ENCODE data around the gene SMAD5.

The SMAD5 gene

DNA sequence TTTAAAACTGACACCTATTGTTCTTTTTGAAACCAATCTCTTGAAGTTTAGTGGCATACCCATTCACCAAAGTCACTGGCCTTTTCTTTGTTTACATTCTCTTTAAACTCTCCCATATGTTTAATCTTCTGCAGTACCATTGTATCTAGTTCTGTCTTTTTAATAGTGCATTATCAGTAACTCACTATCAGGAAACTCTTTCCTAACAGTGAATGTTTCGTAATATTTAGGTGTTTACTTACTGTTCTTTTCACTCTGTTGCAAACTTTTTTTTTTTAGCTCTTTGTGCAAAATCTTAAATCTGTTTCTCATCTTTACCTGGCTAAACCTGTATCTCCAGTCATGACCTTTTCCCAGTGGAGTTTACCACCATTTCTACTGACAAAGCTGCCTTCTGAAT, 17.2 kb downstream of the SMAD5 start:
- TF ChIP-seq, protein P1, sequence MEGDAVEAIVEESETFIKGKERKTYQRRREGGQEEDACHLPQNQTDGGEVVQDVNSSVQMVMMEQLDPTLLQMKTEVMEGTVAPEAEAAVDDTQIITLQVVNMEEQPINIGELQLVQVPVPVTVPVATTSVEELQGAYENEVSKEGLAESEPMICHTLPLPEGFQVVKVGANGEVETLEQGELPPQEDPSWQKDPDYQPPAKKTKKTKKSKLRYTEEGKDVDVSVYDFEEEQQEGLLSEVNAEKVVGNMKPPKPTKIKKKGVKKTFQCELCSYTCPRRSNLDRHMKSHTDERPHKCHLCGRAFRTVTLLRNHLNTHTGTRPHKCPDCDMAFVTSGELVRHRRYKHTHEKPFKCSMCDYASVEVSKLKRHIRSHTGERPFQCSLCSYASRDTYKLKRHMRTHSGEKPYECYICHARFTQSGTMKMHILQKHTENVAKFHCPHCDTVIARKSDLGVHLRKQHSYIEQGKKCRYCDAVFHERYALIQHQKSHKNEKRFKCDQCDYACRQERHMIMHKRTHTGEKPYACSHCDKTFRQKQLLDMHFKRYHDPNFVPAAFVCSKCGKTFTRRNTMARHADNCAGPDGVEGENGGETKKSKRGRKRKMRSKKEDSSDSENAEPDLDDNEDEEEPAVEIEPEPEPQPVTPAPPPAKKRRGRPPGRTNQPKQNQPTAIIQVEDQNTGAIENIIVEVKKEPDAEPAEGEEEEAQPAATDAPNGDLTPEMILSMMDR (IDR thresholded peaks at IDR 0.05; ENCODE audit: insufficient read depth, low read depth, low read length, missing control alignments): no peak
- no peak for DNase-seq (ENCODE audit: low read depth)
- H3K4me3 ChIP-seq (ENCODE audit: low read depth, low read length): no peak overlapping the region

DNA sequence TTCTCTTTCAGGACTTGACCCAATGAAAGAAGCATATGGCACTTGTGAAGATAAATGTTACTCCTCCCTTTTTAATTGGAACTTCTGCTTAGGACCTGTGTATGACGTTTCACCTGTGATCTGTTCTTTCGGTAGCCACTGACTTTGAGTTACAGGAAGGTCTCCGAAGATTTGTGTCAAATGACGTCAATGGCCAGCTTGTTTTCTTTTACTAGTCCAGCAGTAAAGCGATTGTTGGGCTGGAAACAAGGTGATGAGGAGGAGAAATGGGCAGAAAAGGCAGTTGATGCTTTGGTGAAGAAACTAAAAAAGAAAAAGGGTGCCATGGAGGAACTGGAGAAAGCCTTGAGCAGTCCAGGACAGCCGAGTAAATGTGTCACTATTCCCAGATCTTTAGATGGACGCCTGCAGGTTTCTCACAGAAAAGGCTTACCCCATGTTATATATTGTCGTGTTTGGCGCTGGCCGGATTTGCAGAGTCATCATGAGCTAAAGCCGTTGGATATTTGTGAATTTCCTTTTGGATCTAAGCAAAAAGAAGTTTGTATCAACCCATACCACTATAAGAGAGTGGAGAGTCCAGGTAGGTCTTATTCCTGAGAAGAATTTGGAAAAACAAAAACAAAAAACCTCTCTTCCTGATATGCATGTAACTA, 21.1 kb downstream of the SMAD5 start:
- H3K4me3 ChIP-seq (ENCODE audit: low read depth, low read length): no peak overlapping the region
- DNase-seq (ENCODE audit: low read depth): no peak
- TF ChIP-seq, protein P1 (IDR thresholded peaks at IDR 0.05; ENCODE audit: insufficient read depth, low read depth, low read length, missing control alignments): no peak

DNA sequence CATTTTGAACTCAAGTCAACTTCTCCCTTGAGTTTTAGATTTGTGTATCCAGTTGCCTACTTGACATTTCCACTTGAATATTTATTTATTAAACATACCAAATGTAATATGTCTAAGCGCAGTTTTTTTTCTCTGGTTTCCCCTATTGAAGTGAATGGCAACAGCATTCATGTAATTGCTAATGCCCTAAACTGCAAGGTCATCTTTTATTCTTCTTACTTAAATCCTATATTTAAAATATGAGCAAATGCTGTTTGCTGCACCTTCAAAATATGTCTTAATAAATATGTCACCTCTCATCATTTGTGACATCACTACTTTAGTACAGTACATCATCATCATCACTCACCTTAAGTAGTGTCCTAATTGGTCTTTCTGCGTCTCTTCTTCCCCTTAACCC, 22.4 kb downstream of the SMAD5 start:
- H3K4me3 ChIP-seq (ENCODE audit: low read depth, low read length): no peak overlapping the region
- no peak for DNase-seq (ENCODE audit: low read depth)
- TF ChIP-seq, protein P1 (IDR thresholded peaks at IDR 0.05; ENCODE audit: insufficient read depth, low read depth, low read length, missing control alignments): no peak

DNA sequence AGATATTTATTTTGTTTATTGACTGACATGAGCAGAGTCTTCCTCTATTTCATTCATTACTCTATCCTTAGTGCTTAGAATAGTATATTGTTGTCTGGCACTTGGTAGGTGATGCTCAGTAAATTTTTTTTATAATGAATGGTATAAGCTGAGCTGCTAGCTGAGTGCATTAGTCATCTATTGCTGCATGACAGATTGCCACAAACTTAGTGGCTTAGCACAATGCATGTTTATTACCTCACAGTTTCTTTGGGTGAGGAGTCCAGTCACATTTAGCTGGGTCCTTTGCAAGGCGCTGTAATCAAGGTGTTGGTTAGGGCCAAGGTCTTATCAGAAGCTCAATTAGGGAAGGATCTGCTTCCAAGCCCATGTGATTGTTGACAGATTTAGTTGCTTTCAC, 23.1 kb downstream of the SMAD5 start:
- TF ChIP-seq, protein P1 (IDR thresholded peaks at IDR 0.05; ENCODE audit: insufficient read depth, low read depth, low read length, missing control alignments): no peak
- H3K4me3 ChIP-seq (ENCODE audit: low read depth, low read length): no peak overlapping the region
- DNase-seq (ENCODE audit: low read depth): no peak

DNA sequence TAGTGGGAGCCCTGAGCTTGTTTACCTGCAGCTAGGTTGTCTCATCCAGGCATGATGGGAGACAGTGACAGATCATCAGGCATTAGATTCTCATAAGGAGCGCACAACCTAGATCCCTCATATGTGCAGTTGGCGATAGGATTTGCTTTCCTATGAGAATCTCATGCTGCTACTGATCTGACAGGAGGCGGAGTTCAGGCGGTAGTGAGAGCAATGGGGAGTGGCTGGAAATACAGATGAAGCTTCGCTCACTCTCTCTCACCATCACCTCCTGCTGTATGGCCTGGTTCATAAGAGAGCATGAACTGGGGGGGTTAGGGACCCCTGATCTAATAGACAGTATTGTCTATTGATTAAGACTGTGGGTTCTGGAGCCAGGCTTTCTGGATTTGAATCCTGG, 24.9 kb downstream of the SMAD5 start:
- no peak overlapping the region for H3K4me3 ChIP-seq (ENCODE audit: low read depth, low read length)
- DNase-seq (ENCODE audit: low read depth): no peak
- TF ChIP-seq, protein P1 (IDR thresholded peaks at IDR 0.05; ENCODE audit: insufficient read depth, low read depth, low read length, missing control alignments): no peak

DNA sequence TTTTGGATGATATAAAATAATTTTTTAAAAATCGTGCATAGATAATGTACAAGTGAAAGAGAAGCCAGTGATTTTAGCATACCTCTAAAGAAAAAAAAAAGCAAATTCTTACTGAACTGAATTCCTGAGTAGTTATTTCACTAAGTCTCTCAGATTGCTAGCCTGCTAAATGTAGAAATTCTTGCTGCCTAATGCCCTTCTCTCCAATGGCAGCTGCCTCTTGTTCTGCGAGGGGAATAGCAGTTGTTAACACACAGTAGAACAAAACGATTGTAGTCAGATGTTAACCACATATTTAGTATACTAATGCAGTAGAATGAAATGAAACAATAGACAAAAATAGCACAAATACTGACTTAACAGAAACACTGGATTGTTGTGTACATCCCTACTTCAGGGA, 26.8 kb downstream of the SMAD5 start:
- no peak for DNase-seq (ENCODE audit: low read depth)
- no peak overlapping the region for H3K4me3 ChIP-seq (ENCODE audit: low read depth, low read length)
- TF ChIP-seq, protein P1 (IDR thresholded peaks at IDR 0.05; ENCODE audit: insufficient read depth, low read depth, low read length, missing control alignments): no peak

DNA sequence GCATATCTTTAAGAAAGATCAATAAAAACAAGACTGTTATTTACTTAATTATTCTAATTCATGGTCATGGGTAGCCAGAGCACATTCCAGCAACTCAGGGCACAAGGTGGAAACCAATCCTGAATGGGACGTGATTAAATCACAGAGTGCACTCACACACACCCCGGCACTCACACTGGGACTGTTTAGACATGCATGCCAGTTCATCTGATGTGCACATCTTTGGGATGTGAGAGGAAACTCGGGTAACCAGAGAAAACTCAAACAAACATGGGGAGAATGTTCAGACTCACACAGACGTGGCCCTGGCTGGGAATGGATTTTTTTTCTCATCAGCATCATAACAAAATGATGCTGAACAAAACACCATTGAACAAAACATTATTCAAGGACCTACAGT, 29.4 kb downstream of the SMAD5 start:
- DNase-seq (ENCODE audit: low read depth): no peak
- TF ChIP-seq, protein P1 (IDR thresholded peaks at IDR 0.05; ENCODE audit: insufficient read depth, low read depth, low read length, missing control alignments): no peak
- no peak overlapping the region for H3K4me3 ChIP-seq (ENCODE audit: low read depth, low read length)

All from GM12865 (cell line).